ENCODE data around the gene SYDE1.
"Not testable (repeated sequence)": the region's sequence is repeated elsewhere in the genome, so short reads cannot be mapped to it uniquely, and the experiment has no call there.

The SYDE1 gene

GRCh38 chr19:15107061-15108010 lies at the start of gene SYDE1:
SYDE1 (plus strand) TSS chr19:15107401; CDS start chr19:15107434, 33 bp downstream.
- no peak for DNase-seq

DNA sequence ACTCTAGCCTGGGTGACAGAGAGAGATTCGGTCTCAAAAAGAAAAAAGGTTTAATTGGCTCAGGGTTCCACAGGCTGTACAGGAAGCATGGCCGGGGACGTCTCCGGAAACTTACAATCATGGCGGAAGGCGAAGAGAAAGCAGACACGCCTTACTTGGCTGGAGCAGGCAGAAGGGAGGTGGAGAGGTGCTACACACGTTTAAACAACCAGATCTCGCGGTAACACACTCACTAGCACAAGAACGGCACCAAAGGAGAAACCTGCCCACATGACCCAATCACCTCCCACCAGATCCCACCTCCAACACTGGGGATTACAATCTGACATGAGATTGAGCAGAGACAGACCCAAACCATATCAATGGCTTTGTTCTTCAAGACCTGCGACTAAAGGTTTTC lies 45.2 kb upstream of the SYDE1 start:
- no peak for DNase-seq

GRCh38 chr19:15070386-15070785 lies 36.8 kb upstream of the SYDE1 start:
- DNase-seq = not testable (repeated sequence)

DNA sequence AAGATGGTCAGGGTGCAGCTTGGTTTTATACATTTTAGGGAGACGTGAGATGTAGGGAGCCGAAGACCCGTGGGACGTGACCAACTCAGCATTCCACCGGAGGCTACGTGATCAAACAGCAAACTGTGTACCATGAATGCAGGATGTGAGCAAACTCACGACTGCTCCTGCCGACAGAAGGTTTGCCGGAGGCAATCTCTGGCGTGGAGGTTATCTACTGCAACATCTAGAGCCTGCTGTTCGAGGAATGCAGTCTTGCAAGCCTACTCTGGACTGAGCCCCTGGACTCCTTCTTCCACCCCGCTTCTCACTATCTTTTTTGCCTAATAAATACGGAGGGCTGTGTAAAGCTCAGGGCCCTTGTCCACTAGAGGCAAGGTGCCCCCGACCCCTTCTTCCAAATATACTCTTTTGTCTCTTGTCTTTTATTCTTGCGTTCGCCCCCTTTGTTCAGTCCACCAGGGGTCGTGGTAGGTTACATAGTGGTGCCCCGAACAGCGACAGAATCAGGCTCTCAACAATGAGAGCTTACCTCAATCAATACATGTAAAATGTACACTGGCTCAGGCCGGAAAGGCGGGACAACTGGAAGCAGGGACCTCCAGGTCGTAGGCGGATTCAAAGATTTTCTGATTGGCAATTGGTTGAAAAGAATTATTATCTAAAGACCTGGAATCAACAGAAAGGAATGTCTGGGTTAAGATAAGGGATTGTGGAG lies 34.1 kb upstream of the SYDE1 start:
- no peak for DNase-seq

DNA sequence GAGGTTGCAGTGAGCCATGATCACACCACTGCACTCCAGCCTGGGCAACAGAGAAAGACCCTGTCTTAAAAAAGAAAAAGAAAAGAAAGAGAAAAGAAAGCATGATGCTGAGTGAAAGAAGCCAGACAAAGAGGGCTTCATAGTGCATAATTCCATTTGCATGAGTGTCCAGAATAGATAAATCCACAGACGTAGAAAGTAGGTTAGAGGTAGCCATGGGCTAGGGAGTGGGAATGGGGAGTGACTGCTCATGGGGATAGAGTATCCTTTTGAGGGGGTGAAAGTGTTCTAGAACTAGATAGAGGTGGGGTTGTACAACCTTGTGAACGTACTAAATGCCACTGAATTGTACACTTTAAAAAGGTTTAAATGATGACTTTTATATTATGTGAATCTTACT lies 32.8 kb upstream of the SYDE1 start:
- no peak for DNase-seq

DNA sequence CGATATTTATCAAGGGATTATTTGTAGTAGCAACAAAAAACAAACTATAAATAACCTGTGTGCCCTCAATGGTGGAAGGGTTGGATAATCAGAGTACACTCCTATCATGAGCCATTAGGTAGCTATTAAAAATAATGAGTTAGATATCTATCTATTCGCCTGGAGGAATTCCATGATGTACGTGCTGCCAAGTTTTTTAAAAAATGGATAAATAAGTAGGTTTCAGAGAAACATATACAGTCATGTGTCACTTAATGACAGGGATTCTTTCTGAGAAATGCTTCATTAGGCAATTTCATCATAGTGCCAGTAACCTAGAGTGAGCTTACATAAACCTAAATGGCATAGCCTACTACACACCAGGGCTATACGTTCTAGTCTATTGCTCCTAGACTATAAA lies 31.4 kb upstream of the SYDE1 start:
- no peak for DNase-seq

DNA sequence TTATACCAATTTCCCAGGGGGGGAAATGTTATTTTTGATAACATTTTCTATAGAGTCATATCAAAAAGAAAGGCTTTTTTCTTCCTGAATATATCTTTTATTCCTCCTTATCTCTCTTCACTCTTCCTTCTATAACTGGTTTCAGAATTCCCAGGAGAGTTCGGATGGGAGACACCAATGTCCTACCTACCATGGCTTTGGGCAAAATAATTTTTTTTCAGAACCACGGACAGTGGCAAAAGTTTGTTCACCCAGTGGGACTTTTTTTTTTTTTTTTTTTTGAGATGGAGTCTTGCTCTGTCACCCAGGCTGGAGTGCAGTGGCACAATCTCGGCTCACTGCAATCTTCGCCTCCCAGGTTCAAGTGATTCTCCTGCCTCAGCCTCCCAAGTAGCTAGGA lies 27.2 kb upstream of the SYDE1 start:
- DNase-seq = not testable (repeated sequence)

GRCh38 chr19:15081911-15082310 lies 25.3 kb upstream of the SYDE1 start, which contains the start of gene OR1I1:
OR1I1 (plus strand) TSS chr19:15082211; CDS start chr19:15087066, 4,855 bp downstream.
- no peak for DNase-seq

DNA sequence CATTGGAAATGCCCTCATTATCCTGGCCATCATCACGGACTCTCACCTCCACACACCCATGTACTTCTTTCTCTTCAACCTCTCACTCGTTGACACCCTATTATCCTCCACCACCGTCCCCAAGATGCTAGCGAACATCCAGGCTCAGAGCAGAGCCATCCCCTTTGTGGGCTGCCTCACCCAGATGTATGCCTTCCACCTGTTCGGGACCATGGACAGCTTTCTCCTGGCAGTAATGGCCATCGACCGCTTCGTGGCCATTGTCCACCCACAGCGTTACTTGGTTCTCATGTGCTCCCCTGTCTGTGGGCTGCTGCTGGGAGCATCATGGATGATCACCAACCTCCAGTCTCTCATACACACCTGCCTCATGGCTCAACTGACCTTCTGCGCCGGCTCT lies 20.0 kb upstream of the SYDE1 start:
- DNase-seq = no peak

- peak; percentile 68 for DNase-seq
Measured at GRCh38 chr19:15091918-15092753, 15.1 kb upstream of the SYDE1 start.

DNA sequence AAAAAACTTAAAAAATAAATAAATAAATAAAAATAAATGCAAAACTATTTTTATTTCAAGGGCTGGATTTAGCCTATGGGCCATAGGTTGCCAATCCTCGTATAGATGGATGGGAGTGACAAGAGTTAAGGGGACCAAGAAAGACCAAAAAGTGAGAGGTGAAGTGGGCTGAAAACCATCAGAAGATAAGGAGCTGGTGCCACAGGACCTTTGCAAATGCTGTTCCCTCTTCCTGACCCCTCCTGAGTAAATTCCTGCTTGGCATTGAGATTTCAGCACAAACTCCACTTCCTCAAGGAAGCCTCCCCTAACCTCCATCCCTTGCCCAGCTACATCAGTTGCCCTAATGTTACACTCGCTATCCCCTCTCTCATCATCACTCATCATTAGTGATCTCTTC lies 14.2 kb upstream of the SYDE1 start:
- no peak for DNase-seq

GRCh38 chr19:15096223-15096622 lies 11.0 kb upstream of the SYDE1 start:
- no peak for DNase-seq

DNA sequence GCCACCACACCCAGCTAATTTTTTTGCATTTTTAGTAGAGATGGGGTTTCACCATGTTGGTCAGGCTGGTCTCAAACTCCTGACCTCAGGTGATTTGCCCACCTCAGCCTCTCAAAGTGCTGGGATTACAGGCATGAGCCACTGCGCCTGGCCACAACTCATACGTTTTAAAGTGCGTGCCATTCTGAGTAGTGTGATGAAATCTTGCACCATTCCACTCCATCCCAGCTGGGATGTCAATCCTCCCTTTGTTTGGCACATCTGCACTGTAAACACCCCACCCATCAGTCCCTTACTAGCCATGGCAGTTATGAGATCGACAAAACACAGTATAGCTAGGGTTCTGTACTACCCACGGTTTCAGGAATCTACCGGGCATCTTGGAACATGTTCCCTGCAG lies 9.2 kb upstream of the SYDE1 start:
- not testable (repeated sequence) for DNase-seq

GRCh38 chr19:15098460-15098859 lies 8.7 kb upstream of the SYDE1 start:
- no peak for DNase-seq

- DNase-seq = no peak
Measured at GRCh38 chr19:15099017-15099582, 8.1 kb upstream of the SYDE1 start.

DNA sequence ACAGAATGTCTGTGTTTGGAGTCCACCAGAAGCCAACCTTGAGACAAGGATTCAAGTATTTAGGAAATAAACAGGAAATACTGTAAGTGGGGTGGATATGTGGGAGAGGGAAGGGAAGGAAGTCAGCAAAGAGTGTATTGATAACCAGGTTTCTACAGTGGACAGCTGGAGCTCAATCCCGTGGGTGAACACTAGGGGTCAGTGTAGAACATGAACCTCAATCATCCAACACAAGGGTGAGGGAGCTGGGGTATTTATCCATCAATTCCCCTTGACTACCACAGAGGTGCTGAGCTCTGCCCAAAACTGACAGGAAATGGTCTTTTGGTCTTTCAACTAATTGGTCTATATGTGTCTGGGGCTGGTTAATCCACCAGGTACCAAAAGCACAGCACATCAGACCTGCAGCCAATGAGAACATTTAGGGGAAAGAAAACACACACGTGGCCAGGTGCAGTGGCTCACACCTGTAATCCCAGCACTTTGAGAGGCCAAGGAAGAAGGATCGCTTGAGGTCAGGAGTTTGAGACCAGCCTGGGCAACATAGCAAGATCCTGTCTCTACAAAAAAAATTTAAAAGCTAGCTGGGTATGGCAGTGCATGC lies 5.6 kb upstream of the SYDE1 start:
- peak; percentile 54 for DNase-seq

GRCh38 chr19:15104003-15104402 lies 3.2 kb upstream of the SYDE1 start:
- no peak for DNase-seq

DNA sequence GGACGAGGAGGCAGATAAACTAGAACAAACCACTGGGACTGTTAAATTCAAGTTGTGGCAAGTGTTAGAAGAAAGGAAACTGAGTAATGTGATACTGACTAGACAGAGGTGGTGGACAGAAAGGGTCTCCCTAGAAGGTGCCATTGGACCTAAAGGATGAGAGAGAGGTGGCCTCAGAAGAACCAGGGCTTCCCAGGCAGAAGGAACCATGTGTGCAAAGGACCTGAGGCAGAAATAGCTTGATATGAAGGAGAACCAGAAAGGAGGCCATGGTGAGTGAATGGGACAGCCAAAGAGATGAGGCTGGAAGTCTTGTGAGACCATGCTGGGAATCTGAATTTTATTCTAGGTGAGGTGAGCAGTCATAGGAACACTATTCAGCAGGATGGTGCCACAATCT lies 2.8 kb upstream of the SYDE1 start:
- no peak for DNase-seq

DNA sequence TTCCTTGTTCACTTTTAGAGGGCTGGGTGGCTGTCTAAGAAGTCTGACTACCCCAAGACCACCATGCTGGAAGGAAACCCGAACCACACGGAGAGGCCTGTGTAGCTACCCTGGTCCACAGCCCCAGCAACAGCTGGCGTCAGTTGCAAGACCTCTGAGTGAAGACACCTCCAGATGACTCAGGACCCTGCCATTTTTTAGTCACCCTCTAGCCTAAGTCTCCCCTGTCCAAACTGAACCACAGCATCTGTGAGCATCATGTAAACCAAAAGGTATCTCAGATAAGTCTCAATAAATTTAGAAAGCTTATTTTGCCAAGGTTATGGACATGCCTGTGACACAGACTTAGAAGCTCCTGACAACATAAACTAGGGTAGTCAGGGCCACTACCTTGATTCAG lies 2.2 kb upstream of the SYDE1 start:
- DNase-seq = no peak

GRCh38 chr19:15108145-15108844 lies 1.1 kb downstream of the SYDE1 start:
- DNase-seq = no peak

All from activated CD4-positive, alpha-beta T cell treated with anti-CD3 and anti-CD28 coated beads, Interleukin-10, Interleukin-2, amounts not matched to agents 100 ng/mL and 50 ng/mL, durations not matched to agents 16 hours and 8 hours (primary cell).